Left colon (tissue), 2 donors: ENCODE data around the gene NTNG2. TPM values are rescaled to one million over a fixed set of nuclear protein-coding genes. Genes with fewer than 3 reads are reported as not detected.
"Not testable (repeated sequence)": the region's sequence is repeated elsewhere in the genome, so short reads cannot be mapped to it uniquely, and the experiment has no call there.

ENCODE experiments used
- ATAC-seq: fragments of 200-7000 bp; cut with Tn5 transposase; one replicate; pipeline ENCODE4 v1.9.1; 2020; ENCODE audit warnings: mild to moderate bottlenecking, moderate library complexity
- DNase-seq, 2 donors: peaks; one replicate each; pipeline ENCODE4 v3.0.0-alpha.2; 2020
- intact Hi-C, 2 donors: fragments of 100-400 bp; cut with DNase I in 1 of 2; cut with micrococcal nuclease in 1 of 2; formaldehyde crosslinking; loops; one replicate each; pipeline versions ENCODE4 v1.11.2 to v1.14.0; 2022; cut with DNase I, micrococcal nuclease
- long read RNA-seq: library from polyadenylated mRNA; unstranded; transcript quantifications from one replicate; pipeline ENCODE4 v2.0.0, GENCODE V29; 2021
- total RNA-seq, 2 donors: library from RNA; stranded (reverse); fragmentation: NEBNext Ultra II Directional; extraction: Animal tissue kit (Norgen Biotek cat#: 25700); gene quantifications; one replicate each; pipeline ENCODE4 v1.2.1, GENCODE V29; 2021
- donor health status: DM: no; HTN: no; CAD: no.
- donor health status: DM: yes; HTN: yes; CAD: no.

The NTNG2 gene
- 1 to 10 TPM in 1 of 2 donors, under 1 TPM in 1; 0.75 to 1.1 TPM for total RNA-seq
- long read RNA-seq = 0 reads

GRCh38 chr9:132161743-132162184 lies at the start of gene NTNG2:
NTNG2 (plus strand) TSS chr9:132162058; CDS start chr9:132166832, 4,774 bp downstream.
- ATAC-seq = no peak
- intact Hi-C loops = no loop called here
- no peak for DNase-seq

- DNase-seq (peak in 1 of 2 donors; percentile 70), ATAC-seq (peak; percentile 79)
- intact Hi-C loops = no loop called here
Observed at GRCh38 chr9:132114102-132114707, 47.7 kb upstream of the NTNG2 start.

GRCh38 chr9:132116583-132116982 lies 45.3 kb upstream of the NTNG2 start:
- intact Hi-C loops = no loop called here
- DNase-seq (no peak), ATAC-seq (no peak)

- ATAC-seq (no peak), DNase-seq (no peak)
- intact Hi-C loops = no loop called here
Observed at GRCh38 chr9:132117694-132118093, 44.2 kb upstream of the NTNG2 start.

GRCh38 chr9:132121021-132121420 lies 40.8 kb upstream of the NTNG2 start:
- intact Hi-C loops = no loop called here
- no peak for DNase-seq
- ATAC-seq = no peak

GRCh38 chr9:132124800-132125199 lies 37.1 kb upstream of the NTNG2 start:
- ATAC-seq = no peak
- intact Hi-C loops = no loop called here
- DNase-seq = no peak

- intact Hi-C loops = no loop called here
- ATAC-seq (no peak), DNase-seq (no peak)
Observed at GRCh38 chr9:132125361-132125760, 36.5 kb upstream of the NTNG2 start.

GRCh38 chr9:132125944-132126679 lies 35.7 kb upstream of the NTNG2 start:
- ATAC-seq (no peak), DNase-seq (no peak)
- intact Hi-C loops = no loop called here

GRCh38 chr9:132126680-132127236 lies 35.1 kb upstream of the NTNG2 start:
- ATAC-seq (no peak), DNase-seq (no peak)
- intact Hi-C loops = no loop called here

- intact Hi-C loops = no loop called here
- DNase-seq (no peak), ATAC-seq (no peak)
Observed at GRCh38 chr9:132127888-132128534, 33.8 kb upstream of the NTNG2 start.

GRCh38 chr9:132129535-132129934 lies 32.3 kb upstream of the NTNG2 start:
- intact Hi-C loops = no loop called here
- DNase-seq (no peak), ATAC-seq (no peak)

GRCh38 chr9:132134085-132134484 lies 27.8 kb upstream of the NTNG2 start:
- intact Hi-C loops, DNase-seq, ATAC-seq: not testable (repeated sequence)

GRCh38 chr9:132135456-132135855 lies 26.4 kb upstream of the NTNG2 start:
- DNase-seq (no peak), ATAC-seq (no peak)
- intact Hi-C loops = no loop called here

- intact Hi-C loops = no loop called here
- no peak for ATAC-seq
- DNase-seq = no peak
Observed at GRCh38 chr9:132136151-132136780, 25.6 kb upstream of the NTNG2 start.

GRCh38 chr9:132141344-132141947 lies 20.4 kb upstream of the NTNG2 start:
- intact Hi-C loops = no loop called here

GRCh38 chr9:132141948-132142594 lies 19.8 kb upstream of the NTNG2 start:
- no peak for DNase-seq
- ATAC-seq = no peak
- intact Hi-C loops = no loop called here

More at GRCh38 chr9:132141344-132141947, 20.4 kb upstream of the NTNG2 start:
- ATAC-seq (no peak), DNase-seq (no peak)

GRCh38 chr9:132142924-132143323 lies 18.9 kb upstream of the NTNG2 start:
- ATAC-seq (no peak), DNase-seq (no peak)
- intact Hi-C loops = no loop called here

- intact Hi-C loops = no loop called here
Observed at GRCh38 chr9:132143359-132143758, 18.5 kb upstream of the NTNG2 start.

More at GRCh38 chr9:132143359-132143758, 18.5 kb upstream of the NTNG2 start:
- DNase-seq = no peak
- no peak for ATAC-seq
